ENCODE results near the gene ZBTB44.
"Not testable (repeated sequence)": the region's sequence is repeated elsewhere in the genome, so short reads cannot be mapped to it uniquely, and the experiment has no call there.

ZBTB44 gene

DNA sequence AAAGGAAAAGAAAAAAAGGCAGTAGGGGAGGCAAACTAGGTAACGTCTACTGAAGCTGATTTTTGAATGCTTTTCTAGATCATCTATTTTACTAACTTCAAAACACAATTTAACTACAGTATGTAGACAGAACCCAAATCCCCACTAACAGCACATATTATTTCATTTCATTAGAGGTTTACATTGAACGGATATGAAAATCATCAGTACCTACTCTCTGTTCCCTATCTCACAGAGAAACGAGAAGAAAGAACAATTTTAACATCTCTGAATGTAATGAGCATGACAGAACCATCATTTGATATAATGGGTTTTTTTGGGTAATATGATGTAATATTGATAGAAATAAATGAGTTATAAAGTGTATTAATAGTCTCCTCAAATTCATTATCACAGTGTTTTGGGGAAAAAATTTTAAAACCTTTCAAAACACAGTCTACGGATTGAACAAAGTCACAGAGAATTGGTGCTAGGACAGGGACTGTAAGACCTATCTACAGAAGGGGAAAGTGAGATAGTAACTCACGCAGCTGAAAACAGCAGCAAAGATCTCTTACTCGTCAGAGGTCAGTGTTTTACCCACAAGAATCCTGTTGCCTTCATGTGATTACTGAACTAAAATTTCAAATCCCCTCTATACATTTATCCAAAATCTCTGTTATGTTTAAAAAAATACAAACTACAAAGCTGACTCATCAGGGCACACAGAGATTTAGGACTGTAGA is 77.3 kb downstream of the ZBTB44 start:
- TF ChIP-seq, protein P1, sequence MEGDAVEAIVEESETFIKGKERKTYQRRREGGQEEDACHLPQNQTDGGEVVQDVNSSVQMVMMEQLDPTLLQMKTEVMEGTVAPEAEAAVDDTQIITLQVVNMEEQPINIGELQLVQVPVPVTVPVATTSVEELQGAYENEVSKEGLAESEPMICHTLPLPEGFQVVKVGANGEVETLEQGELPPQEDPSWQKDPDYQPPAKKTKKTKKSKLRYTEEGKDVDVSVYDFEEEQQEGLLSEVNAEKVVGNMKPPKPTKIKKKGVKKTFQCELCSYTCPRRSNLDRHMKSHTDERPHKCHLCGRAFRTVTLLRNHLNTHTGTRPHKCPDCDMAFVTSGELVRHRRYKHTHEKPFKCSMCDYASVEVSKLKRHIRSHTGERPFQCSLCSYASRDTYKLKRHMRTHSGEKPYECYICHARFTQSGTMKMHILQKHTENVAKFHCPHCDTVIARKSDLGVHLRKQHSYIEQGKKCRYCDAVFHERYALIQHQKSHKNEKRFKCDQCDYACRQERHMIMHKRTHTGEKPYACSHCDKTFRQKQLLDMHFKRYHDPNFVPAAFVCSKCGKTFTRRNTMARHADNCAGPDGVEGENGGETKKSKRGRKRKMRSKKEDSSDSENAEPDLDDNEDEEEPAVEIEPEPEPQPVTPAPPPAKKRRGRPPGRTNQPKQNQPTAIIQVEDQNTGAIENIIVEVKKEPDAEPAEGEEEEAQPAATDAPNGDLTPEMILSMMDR (conservative IDR thresholded peaks at IDR 0.05; ENCODE audit: low read depth, low read length) = no peak
- H3K4me3 ChIP-seq (ENCODE audit: low read depth, low read length) = no peak overlapping the region
- DNase-seq (ENCODE audit: low read depth) = no peak

DNA sequence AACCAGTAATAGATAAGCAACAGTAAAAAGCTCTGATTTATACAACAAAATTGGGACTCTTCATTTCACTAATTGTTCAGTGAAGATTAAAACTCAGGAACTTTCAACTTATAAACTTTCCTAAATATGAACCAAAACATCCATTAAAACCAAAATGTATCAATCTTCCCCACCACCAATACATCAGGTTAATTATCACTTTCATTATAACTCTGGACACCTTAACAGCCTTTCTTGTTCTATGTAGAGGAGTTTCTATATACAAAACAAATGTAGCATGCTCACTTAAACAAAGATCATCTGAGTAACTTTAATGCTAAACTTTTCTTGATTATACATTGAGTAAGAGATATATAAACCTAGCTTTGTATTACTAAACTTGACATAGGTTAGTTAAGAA is 80.4 kb downstream of the ZBTB44 start:
- no peak for DNase-seq (ENCODE audit: low read depth)
- H3K4me3 ChIP-seq (ENCODE audit: low read depth, low read length) = no peak overlapping the region
- TF ChIP-seq, protein P1 (conservative IDR thresholded peaks at IDR 0.05; ENCODE audit: low read depth, low read length) = no peak

DNA sequence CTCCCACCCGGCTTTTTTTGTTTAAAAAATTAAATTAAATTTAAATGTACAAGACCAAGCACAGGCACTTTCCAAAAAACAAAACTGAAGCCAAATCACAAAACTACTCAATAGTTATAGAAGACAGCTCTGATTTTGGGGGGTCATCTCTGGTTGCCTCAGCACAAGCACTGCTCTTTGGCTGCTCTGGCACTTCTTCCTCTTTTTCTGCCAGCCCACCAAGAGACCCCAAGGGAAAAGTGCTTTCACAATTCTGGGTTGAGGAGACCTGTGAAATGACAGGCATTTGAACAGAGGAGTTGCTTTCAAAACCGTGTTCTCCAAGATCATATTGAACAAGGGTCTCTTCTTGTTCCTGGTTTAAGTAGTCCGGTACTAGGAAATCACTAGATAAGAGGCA is 80.8 kb downstream of the ZBTB44 start:
- H3K4me3 ChIP-seq (ENCODE audit: low read depth, low read length); DNase-seq (ENCODE audit: low read depth): not testable (repeated sequence)

DNA sequence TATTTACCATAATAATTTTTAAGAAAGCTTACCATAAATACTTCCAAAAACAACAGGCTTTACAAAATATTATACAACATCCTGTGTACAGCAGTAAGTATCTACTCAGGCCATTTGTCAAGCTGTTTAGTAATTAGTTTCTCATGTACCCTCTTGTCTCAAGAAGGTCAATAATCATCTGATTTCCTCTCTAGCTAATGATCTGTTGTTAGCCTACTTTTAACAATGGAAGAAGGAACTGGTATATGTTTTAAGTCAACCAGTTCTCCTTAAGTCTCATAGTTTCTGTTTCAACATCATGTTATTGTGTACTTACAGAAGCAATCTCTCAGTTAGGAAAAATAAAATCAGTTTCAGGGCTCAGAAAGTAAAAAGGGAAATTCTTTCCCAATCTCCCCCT is 81.2 kb downstream of the ZBTB44 start:
- DNase-seq (ENCODE audit: low read depth); H3K4me3 ChIP-seq (ENCODE audit: low read depth, low read length): not testable (repeated sequence)

DNA sequence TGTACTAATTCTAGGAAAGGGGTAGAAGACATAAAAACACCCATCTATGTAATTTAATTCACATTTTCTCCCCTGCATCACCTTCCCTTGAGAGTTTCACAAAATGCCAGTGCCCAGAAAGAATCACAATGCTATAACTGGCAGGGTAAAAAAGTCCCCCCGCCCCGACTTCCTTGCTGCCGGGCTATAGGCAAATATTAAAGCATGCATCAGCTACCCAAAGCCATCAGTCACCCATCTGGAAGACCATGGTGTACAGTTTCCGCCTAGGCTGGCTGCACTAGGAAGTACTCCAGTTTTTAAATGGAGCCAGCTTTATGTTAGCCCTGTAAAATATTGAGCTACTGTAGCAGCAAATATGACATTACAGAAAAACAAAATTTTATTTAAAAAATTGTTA is 87.3 kb downstream of the ZBTB44 start:
- TF ChIP-seq, protein P1 (conservative IDR thresholded peaks at IDR 0.05; ENCODE audit: low read depth, low read length) = no peak
- H3K4me3 ChIP-seq (ENCODE audit: low read depth, low read length) = no peak overlapping the region
- no peak for DNase-seq (ENCODE audit: low read depth)

DNA sequence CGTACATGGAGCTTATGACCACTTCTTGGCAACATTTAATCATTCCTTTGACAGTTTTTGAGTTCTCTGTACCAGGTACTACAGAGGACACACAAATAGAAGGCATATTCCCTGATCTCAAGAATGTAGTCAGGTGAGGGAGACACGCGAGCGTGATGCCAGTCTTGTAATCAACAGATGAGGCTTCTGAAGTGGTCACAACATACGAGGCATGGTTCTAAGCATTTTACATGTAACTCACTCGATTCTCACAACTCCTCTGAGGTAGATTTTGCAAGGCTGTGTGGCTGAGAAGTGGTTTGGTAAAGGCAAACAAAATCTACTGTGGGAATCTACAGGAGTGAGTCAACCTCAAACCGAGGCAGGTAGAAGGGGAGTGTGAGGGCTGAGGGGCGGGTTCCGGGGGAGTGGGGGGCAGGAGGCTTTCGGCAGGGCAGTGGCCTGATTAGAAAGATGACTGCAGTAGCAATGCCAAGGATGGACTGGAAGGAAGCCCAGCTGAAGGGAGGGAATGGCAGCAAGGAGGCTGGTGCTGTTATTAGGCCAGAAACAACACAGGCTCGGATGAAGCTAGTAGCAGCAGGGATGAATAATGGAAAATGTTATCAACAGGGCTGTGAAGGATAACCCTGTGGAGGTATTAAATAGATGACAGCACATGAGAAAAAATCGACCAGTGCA is 91.3 kb downstream of the ZBTB44 start:
- DNase-seq (ENCODE audit: low read depth) = no peak
- TF ChIP-seq, protein P1 (conservative IDR thresholded peaks at IDR 0.05; ENCODE audit: low read depth, low read length) = no peak
- no peak overlapping the region for H3K4me3 ChIP-seq (ENCODE audit: low read depth, low read length)

DNA sequence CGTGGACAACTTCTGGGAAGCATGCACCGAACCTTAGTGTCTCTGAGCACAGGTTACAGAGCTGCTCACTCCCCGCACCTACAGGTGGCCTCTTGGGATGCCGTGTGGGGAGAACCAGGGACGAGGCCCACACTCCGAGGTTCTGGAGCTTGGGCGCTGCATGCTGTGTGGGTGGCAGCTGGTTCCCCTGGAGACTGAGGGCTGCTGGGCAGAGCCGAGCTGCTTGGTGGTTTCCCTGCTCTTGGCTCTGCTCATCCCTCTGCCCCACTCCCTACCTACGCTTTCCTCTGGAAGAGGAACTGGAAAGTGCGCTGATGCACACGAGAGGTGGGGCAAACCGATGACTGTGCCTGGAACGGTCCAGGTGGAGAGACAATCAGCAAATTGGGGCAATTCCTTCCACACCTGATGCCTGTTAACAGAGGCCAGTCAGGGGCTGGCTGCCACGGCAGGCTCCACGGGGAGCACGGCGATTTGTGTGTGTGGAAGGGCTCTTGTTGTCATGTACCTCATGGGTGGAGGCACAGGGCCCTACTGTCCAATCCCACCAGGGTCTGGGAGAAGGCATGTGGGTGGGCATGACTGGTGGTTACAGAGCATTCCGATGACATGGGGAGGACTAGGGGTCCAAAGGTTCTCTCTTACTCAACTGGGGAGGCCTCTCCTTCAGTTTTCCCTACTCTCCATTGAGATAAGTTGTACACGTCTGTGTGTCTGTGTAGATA is 94.2 kb downstream of the ZBTB44 start:
- no peak for DNase-seq (ENCODE audit: low read depth)
- H3K4me3 ChIP-seq (ENCODE audit: low read depth, low read length) = no peak overlapping the region
- TF ChIP-seq, protein P1 (conservative IDR thresholded peaks at IDR 0.05; ENCODE audit: low read depth, low read length) = no peak
